A549 (cell line): ENCODE data around the gene KLHL29. TPM values are rescaled to one million over a fixed set of nuclear protein-coding genes. Genes with fewer than 3 reads are reported as not detected.

Experiments
- ATAC-seq, 2 experiments: fragments of 200-7000 bp in 1 of 2; fragments of >200 bp in 1 of 2; cut with Nextera tagmentation in 1 of 2; cut with Tn5 transposase in 1 of 2; 3 replicates each; pipeline versions ENCODE4 v1.8.0 to v1.9.1; 2018 to 2020; ENCODE audit warnings: mild to moderate bottlenecking in 1 of 2, moderate library complexity in 1 of 2
- CTCF ChIA-PET: fragments of 300-600 bp; sonication (Branson Sonifier 250); formaldehyde crosslinking; extraction: SDS; loops from one replicate; lab custom pipeline; 2021; ENCODE audit warnings: antibody characterized with exemption, inconsistent platforms; lab: Yijun Ruan, JAX
- POLR2A ChIA-PET: fragments of 350-600 bp; formaldehyde crosslinking; extraction: SDS; loops from one replicate; lab custom pipeline; 2021; ENCODE audit warnings: antibody characterized with exemption, inconsistent platforms; lab: Yijun Ruan, JAX
- DNase-seq, 2 experiments: peaks; one replicate each; pipeline versions ENCODE4 v3.0.0 to v3.0.0-alpha.2; 2011 to 2016; ENCODE audit warnings: low read depth in 1 of 2, low spot score in 1 of 2
- FAIRE-seq: peaks from 2 replicates; lab custom pipeline; 2011; peaks lifted over from hg19 to GRCh38; lab: Jason Lieb, UNC
- H3K27ac ChIP-seq, 2 experiments: fragments of >200 bp; sonication (Bioruptor Twin); formaldehyde crosslinking; 3 replicates each; pipeline ENCODE4 v1.5.1; 2016 to 2017
- H3K4me1 ChIP-seq: fragments of >200 bp; sonication (Bioruptor Twin); formaldehyde crosslinking; 3 replicates; pipeline ENCODE4 v1.6.1; 2016
- H3K4me2 ChIP-seq: fragments of >200 bp; sonication (Bioruptor Twin); formaldehyde crosslinking; 3 replicates; pipeline ENCODE4 v1.6.1; 2016
- H3K4me3 ChIP-seq: fragments of >200 bp; sonication (Bioruptor Twin); formaldehyde crosslinking; 3 replicates; pipeline ENCODE4 v1.5.1; 2016
- H3K9me3 ChIP-seq: fragments of >200 bp; sonication (Bioruptor Twin); formaldehyde crosslinking; 3 replicates; pipeline ENCODE4 v1.6.1; 2016
- CBX2 ChIP-seq: fragments of 200-600 bp; sonication (generic); IDR thresholded peaks from 2 replicates; pipeline ENCODE4 v1.6.1; 2016; ENCODE audit warnings: low read depth, mild to moderate bottlenecking, borderline replicate concordance
- CBX8 ChIP-seq: fragments of 200-600 bp; sonication (generic); IDR thresholded peaks from 2 replicates; pipeline ENCODE4 v1.6.1; 2016
- CEBPB ChIP-seq, 2 experiments: fragments of >200 bp in 1 of 2; sonication (Bioruptor Twin) in 1 of 2; formaldehyde crosslinking in 1 of 2; IDR thresholded peaks; 2 replicates each; pipeline ENCODE4 v1.6.1; 2012 to 2016
- CHD4 ChIP-seq: fragments of 200-600 bp; sonication (generic); IDR thresholded peaks from 2 replicates; pipeline ENCODE4 v1.6.1; 2016; ENCODE audit warnings: antibody characterized with exemption, mild to moderate bottlenecking, borderline replicate concordance
- ELK1 ChIP-seq: fragments of 150-350 bp; IDR thresholded peaks from 2 replicates; pipeline ENCODE4 v1.6.1; 2014; ENCODE audit warnings: low read depth, mild to moderate bottlenecking, low read length
- ESRRA ChIP-seq: fragments of 150-350 bp; IDR thresholded peaks from 2 replicates; pipeline ENCODE4 v1.6.1; 2014; ENCODE audit warnings: mild to moderate bottlenecking, low read length, borderline replicate concordance
- FOXS1 ChIP-seq: fragments of 250-450 bp; sonication (Bioruptor Pico); IDR thresholded peaks from 2 replicates; pipeline ENCODE4 v1.5.0; 2020; ENCODE audit warnings: mild to moderate bottlenecking, moderate library complexity
- HEYL ChIP-seq: fragments of 250-450 bp; sonication (Bioruptor Pico); IDR thresholded peaks from 2 replicates; pipeline ENCODE4 v1.8.0; 2021; ENCODE audit warnings: mild to moderate bottlenecking, moderate library complexity
- HOXA7 ChIP-seq: fragments of 250-450 bp; sonication (Bioruptor Pico); IDR thresholded peaks from 2 replicates; pipeline ENCODE4 v1.5.0; 2020; ENCODE audit warnings: mild to moderate bottlenecking, moderate library complexity
- JUN ChIP-seq, 2 experiments: fragments of >200 bp; sonication (Bioruptor Twin); formaldehyde crosslinking; IDR thresholded peaks; 2 replicates in 1 of 2; 3 replicates in 1 of 2; pipeline ENCODE4 v1.6.1; 2016 to 2017
- MAX ChIP-seq: IDR thresholded peaks from 2 replicates; pipeline ENCODE4 v1.6.1; 2012
- MAZ ChIP-seq: fragments of 150-350 bp; IDR thresholded peaks from 2 replicates; pipeline ENCODE4 v1.6.1; 2014; ENCODE audit warnings: antibody characterized with exemption, low read depth, low read length, borderline replicate concordance
- NFE2L2 ChIP-seq: fragments of 150-350 bp; conservative IDR thresholded peaks from 2 replicates; pipeline ENCODE4 v1.6.1; 2014; ENCODE audit warnings: low read length
- POLR2AphosphoS2 ChIP-seq: conservative IDR thresholded peaks from 2 replicates; pipeline ENCODE4 v1.6.1; 2012; ENCODE audit warnings: low read length, improper control_type of control experiment, inconsistent platforms
- RCOR1 ChIP-seq: fragments of 150-350 bp; IDR thresholded peaks from 2 replicates; pipeline ENCODE4 v1.6.1; 2014; ENCODE audit warnings: antibody characterized with exemption, low read length, low read depth
- REST ChIP-seq: fragments of 200-600 bp; sonication (generic); IDR thresholded peaks from 2 replicates; pipeline ENCODE4 v1.6.1; 2016; ENCODE audit warnings: antibody characterized with exemption, mild to moderate bottlenecking, moderate library complexity
- RFX5 ChIP-seq: fragments of 450-650 bp; IDR thresholded peaks from 2 replicates; pipeline ENCODE4 v1.7.1; 2014; ENCODE audit warnings: antibody characterized with exemption, mild to moderate bottlenecking, moderate library complexity
- RNF2 ChIP-seq: fragments of 200-600 bp; sonication (generic); IDR thresholded peaks from 2 replicates; pipeline ENCODE4 v1.6.1; 2016; ENCODE audit warnings: low read depth, mild to moderate bottlenecking, antibody characterized with exemption, moderate library complexity, borderline replicate concordance
- TP53 ChIP-seq: fragments of 250-450 bp; sonication (Bioruptor Pico); IDR thresholded peaks from 2 replicates; pipeline ENCODE4 v1.5.0; 2021; ENCODE audit warnings: mild to moderate bottlenecking, moderate library complexity
- USF2 ChIP-seq: fragments of 450-650 bp; IDR thresholded peaks from 2 replicates; pipeline ENCODE4 v1.6.1; 2014; ENCODE audit warnings: antibody characterized with exemption
- ZNF302 ChIP-seq: fragments of 250-450 bp; sonication (Bioruptor Pico); IDR thresholded peaks from 2 replicates; pipeline ENCODE4 v1.9.0; 2021; ENCODE audit warnings: inconsistent platforms, mild to moderate bottlenecking, moderate library complexity
- ZSCAN20 ChIP-seq: fragments of 250-450 bp; sonication (Bioruptor Pico); IDR thresholded peaks from 2 replicates; pipeline ENCODE4 v1.8.0; 2022; ENCODE audit warnings: mild to moderate bottlenecking, moderate library complexity
- WGBS: methylation state at CpG from one replicate; pipeline ENCODE4 v1.1.6; 2017; ENCODE audit errors: missing lambda C conversion rate; 5-methylcytosine and 5-hydroxymethylcytosine counted together
- polyA plus RNA-seq, 4 experiments: library from polyadenylated mRNA; depleted of rRNA in 3 of 4; stranded (reverse); fragments of >200 nt; fragmentation: RNase III in 1 of 4; extraction: RNeasy Plus Mini Kit Qiagen cat#74134 plus additional on column Dnase treatment in 1 of 4; gene quantifications; 2 replicates in 3 of 4; 3 replicates in 1 of 4; pipeline ENCODE4 v1.2.3, GENCODE V29; 2011 to 2017
- TF ChIP-seq, protein P1 (sequence below): fragments of >200 bp; sonication (Bioruptor Twin); formaldehyde crosslinking; IDR thresholded peaks from 3 replicates; pipeline ENCODE4 v1.6.1; 2016

The KLHL29 gene
- polyA plus RNA-seq, 2 of the 4 experiments (the other 2 are of a cell fraction), result 1.3 to 2.5 TPM

DNA sequence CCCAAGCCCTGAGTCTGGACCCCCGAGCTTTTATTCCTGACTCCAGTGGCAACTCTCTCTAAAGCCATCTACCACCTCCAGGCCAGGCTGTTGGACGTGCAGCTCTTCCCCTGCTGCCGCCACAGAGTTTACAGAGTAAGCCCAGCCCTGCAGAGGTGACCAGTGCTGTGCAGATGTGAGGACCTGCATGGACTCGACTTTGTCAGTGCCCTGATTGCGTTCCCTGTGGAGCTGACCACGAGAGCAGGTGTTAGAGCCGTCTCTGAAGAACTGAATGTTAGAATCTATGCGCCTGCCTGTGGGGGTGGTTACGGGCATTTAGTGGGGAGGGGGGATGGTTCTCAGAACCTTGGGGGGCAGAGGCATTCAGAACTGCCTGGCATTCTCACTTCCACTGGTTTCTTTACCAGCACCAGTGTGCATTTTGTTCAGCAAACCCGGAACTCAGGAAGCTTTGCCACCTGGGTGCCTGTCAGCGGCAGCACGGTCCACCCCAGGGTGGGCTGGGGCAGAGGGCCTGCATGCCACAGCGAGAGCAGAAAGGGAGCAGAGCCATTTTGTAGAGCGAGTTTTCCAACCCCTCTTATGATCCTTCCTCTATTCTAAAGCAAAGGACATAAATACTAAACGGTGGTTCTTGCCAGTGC, 137.9 kb downstream of the KLHL29 start (continued):
- TF ChIP-seq ELK1, result no peak

DNA sequence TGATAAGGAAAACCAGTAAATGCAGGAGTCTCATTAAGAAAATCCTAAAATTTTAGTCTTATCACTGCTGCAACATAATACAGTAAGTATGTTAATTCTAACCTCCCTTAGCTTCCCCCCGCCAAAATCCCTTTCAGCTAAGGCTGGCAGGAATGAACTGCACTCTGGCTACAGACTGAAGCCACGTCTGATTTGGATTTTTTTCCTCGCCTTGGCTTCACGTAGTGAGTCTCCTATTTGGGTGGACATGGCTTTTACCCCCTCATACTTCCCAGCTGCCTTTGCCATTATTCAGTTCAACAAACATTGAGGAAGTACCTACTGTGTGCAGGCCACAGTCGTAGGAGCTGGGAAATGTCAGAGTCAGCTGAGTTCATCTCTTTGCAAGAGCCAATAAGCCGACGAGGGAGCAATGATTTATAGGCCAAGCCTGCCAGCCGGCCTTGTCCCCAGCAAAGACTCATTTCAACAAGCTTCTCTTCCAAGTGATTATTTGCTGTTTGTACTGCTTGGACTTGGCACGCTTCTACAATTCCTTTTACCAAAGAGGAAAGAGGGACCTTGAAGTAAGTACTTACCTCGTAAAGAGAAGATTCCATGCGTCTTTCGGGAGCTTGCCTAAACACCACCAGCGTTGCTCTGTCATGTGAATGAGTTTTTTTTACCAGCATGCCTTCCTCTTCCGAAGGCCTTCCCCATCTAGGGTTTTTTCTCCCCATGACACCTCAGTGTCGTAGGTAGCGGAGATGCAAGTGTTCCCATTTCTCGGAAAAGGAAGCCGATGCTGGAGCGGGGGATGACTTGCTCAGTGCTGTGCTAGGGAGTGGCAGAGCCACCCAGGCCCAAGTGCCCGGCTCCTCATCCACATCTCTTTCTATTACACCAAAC, 138.6 kb downstream of the KLHL29 start:
- Histone ChIP-seq H3K4me3 (no peak overlapping the region), H3K4me1 (peaks cover 4% of the 10 kb centered on the region; the same call in 1 of the 3 replicates)
- 84% methylated on average over 20 of the region's 20 CpGs for WGBS
- CTCF ChIA-PET, result no interaction called here
- FAIRE-seq, result no peak
- TF ChIP-seq TP53 (CRISPR knock-in tag) (no peak), REST (no peak), CBX2 (no peak), CBX8 (no peak), RNF2 (no peak), RCOR1 (no peak), USF2 (no peak), NFE2L2 (no peak), FOXS1 (CRISPR knock-in tag) (no peak), ESRRA (no peak)
- TF ChIP-seq, all 56 proteins: peak for 0
- POLR2A ChIA-PET, result no interaction called here
- no peak overlapping the region for H3K27ac ChIP-seq
- no peak overlapping the region for H3K4me2 ChIP-seq
- no peak for ATAC-seq
- no peaks in the 10 kb centered on the region for H3K9me3 ChIP-seq
- DNase-seq, result no peak

- ATAC-seq, result no peak
- H3K4me2 ChIP-seq, result no peak overlapping the region
- DNase-seq, result no peak
- POLR2A ChIA-PET, result no interaction called here
- TF ChIP-seq CEBPB (IDR thresholded peaks at IDR 0.05), result no peak
- no peak for TF ChIP-seq ZNF302
- TF ChIP-seq POLR2AphosphoS2, result no peak
- no peak for TF ChIP-seq RNF2
- no peak for TF ChIP-seq JUN (IDR thresholded peaks at IDR 0.05)
- no peak for TF ChIP-seq RFX5
- TF ChIP-seq, protein P1, sequence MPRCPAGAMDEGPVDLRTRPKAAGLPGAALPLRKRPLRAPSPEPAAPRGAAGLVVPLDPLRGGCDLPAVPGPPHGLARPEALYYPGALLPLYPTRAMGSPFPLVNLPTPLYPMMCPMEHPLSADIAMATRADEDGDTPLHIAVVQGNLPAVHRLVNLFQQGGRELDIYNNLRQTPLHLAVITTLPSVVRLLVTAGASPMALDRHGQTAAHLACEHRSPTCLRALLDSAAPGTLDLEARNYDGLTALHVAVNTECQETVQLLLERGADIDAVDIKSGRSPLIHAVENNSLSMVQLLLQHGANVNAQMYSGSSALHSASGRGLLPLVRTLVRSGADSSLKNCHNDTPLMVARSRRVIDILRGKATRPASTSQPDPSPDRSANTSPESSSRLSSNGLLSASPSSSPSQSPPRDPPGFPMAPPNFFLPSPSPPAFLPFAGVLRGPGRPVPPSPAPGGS, result no peak
- TF ChIP-seq FOXS1 (CRISPR knock-in tag), result no peak
- TF ChIP-seq ELK1, result no peak
- no peak for TF ChIP-seq HOXA7 (CRISPR knock-in tag)
- TF ChIP-seq MAZ, result no peak
- TF ChIP-seq ZSCAN20 (CRISPR knock-in tag), result no peak
- TF ChIP-seq MAX, result no peak
- TF ChIP-seq USF2, result no peak
- no peak for TF ChIP-seq HEYL
- TF ChIP-seq CHD4, result no peak
- TF ChIP-seq, all 56 proteins: peak for 0
- peaks cover 4% of the 10 kb centered on the region; the same call in 1 of the 3 replicates for H3K4me1 ChIP-seq
- H3K27ac ChIP-seq, result no peak overlapping the region
- H3K4me3 ChIP-seq, result no peak overlapping the region
- no peak for FAIRE-seq
- CTCF ChIA-PET, result no interaction called here
- 84% methylated on average over 19 of the region's 19 CpGs for WGBS
- H3K9me3 ChIP-seq, result no peaks in the 10 kb centered on the region
These were observed 139.3 kb downstream of the KLHL29 start for GRCh38 chr2:23524261-23524706.
